ENCODE results near the gene CSNK1D. TPM values are rescaled to one million over a fixed set of nuclear protein-coding genes. Genes with fewer than 3 reads are reported as not detected.

The CSNK1D gene
- total RNA-seq, 2 experiments from 2014 or later, result 277 to 286 TPM

DNA sequence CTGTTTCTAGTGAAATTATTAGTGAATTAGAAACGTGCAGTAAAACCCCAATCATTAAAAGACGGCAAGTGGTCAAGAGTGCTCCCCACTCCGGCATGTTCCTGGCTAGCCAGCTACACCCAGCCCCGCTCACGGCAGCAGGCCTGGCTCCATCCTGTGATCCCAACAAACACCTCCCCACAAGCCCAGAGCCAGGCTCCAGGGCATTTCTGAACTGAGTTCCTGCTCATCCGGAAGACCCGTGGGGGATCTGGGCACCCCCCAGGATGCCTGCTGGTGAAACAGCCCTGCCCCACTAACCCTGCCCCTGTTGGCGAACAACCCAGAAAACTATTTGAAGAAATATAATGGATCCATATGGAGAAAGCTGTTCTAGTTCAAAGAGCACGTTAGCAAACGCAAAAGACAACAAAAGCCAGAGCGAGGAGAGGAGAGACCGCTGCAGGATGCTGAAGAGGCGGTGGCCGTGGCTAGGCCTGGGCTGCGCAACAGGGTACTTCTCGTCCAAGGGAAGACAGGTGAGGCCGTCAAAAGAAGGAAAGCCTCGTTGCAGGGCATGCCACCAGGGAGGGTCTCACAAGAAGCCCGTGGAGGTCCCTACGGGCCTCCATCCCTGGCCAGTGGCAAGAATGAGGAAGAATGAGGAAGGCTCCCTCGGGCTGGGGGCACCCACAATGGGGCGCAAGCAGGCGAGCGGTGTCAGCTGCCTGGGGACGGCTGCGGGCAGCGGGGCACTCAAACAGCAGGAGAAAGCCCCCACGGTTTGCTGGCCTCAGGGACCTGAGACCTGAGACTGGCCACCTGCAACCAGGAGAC, 25.4 kb downstream of the CSNK1D start:
- Mint-ChIP-seq H3K36me3 (ENCODE audit: low read depth) (peaks cover 82% of the 10 kb centered on the region), H3K4me1 (ENCODE audit: low read depth) (peaks cover 16% of the 10 kb centered on the region), H3K27me3 (no peaks in the 10 kb centered on the region), H3K4me3 (no peak overlapping the region), H3K9me3 (no peaks in the 10 kb centered on the region), H3K27ac (peak overlapping the region; percentile 53)
- Histone ChIP-seq H3K27ac (ENCODE audit: low read depth in 1 of 2, low read length in 2 of 2) (no peak overlapping the region), H3K27me3 (ENCODE audit: control insufficient read depth in 1 of 2, insufficient read depth in 2 of 2, low read length in 2 of 2) (no peaks in the 10 kb centered on the region), H3K36me3 (ENCODE audit: insufficient read depth, low read length) (peaks cover 100% of the 10 kb centered on the region), H3K4me1 (ENCODE audit: insufficient read depth, low read length) (peaks cover 33% of the 10 kb centered on the region), H3K9me3 (ENCODE audit: control insufficient read depth in 1 of 2, insufficient read depth in 1 of 2, low read length in 2 of 2) (no peaks in the 10 kb centered on the region), H3K4me3 (ENCODE audit: low read length) (no peak overlapping the region)
- POLR2A ChIA-PET, result no interaction called here
- intact Hi-C loops (cut with DNase I, micrococcal nuclease), result no loop called here
- DNase-seq (no peak), ATAC-seq (ENCODE audit: poor library complexity) (no peak)
- CTCF ChIA-PET, result no interaction called here
- TF ChIP-seq, protein P1, sequence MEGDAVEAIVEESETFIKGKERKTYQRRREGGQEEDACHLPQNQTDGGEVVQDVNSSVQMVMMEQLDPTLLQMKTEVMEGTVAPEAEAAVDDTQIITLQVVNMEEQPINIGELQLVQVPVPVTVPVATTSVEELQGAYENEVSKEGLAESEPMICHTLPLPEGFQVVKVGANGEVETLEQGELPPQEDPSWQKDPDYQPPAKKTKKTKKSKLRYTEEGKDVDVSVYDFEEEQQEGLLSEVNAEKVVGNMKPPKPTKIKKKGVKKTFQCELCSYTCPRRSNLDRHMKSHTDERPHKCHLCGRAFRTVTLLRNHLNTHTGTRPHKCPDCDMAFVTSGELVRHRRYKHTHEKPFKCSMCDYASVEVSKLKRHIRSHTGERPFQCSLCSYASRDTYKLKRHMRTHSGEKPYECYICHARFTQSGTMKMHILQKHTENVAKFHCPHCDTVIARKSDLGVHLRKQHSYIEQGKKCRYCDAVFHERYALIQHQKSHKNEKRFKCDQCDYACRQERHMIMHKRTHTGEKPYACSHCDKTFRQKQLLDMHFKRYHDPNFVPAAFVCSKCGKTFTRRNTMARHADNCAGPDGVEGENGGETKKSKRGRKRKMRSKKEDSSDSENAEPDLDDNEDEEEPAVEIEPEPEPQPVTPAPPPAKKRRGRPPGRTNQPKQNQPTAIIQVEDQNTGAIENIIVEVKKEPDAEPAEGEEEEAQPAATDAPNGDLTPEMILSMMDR (IDR thresholded peaks at IDR 0.05), result no peak

GRCh38 chr17:82247182-82247823, 26.2 kb downstream of the CSNK1D start:
- no peaks in the 10 kb centered on the region for H3K9me3 ChIP-seq (ENCODE audit: control insufficient read depth in 1 of 2, insufficient read depth in 1 of 2, low read length in 2 of 2)
- peaks cover 98% of the 10 kb centered on the region for H3K36me3 ChIP-seq (ENCODE audit: insufficient read depth, low read length)
- Mint-ChIP-seq H3K9me3 (no peaks in the 10 kb centered on the region), H3K27me3 (no peaks in the 10 kb centered on the region), H3K4me1 (ENCODE audit: low read depth) (peaks cover 21% of the 10 kb centered on the region), H3K27ac (peak overlapping the region; percentile 53), H3K4me3 (no peak overlapping the region), H3K36me3 (ENCODE audit: low read depth) (peaks cover 79% of the 10 kb centered on the region)
- no peak overlapping the region for H3K27ac ChIP-seq (ENCODE audit: low read depth in 1 of 2, low read length in 2 of 2)
- POLR2A ChIA-PET, result no interaction called here
- ATAC-seq (ENCODE audit: poor library complexity) (no peak), DNase-seq (no peak)
- TF ChIP-seq, protein P1 (IDR thresholded peaks at IDR 0.05), result no peak
- no peaks in the 10 kb centered on the region for H3K27me3 ChIP-seq (ENCODE audit: control insufficient read depth in 1 of 2, insufficient read depth in 2 of 2, low read length in 2 of 2)
- CTCF ChIA-PET, result no interaction called here
- H3K4me3 ChIP-seq (ENCODE audit: low read length), result no peak overlapping the region
- intact Hi-C loops (cut with DNase I, micrococcal nuclease), result no loop called here
- peaks cover 41% of the 10 kb centered on the region for H3K4me1 ChIP-seq (ENCODE audit: insufficient read depth, low read length)

DNA sequence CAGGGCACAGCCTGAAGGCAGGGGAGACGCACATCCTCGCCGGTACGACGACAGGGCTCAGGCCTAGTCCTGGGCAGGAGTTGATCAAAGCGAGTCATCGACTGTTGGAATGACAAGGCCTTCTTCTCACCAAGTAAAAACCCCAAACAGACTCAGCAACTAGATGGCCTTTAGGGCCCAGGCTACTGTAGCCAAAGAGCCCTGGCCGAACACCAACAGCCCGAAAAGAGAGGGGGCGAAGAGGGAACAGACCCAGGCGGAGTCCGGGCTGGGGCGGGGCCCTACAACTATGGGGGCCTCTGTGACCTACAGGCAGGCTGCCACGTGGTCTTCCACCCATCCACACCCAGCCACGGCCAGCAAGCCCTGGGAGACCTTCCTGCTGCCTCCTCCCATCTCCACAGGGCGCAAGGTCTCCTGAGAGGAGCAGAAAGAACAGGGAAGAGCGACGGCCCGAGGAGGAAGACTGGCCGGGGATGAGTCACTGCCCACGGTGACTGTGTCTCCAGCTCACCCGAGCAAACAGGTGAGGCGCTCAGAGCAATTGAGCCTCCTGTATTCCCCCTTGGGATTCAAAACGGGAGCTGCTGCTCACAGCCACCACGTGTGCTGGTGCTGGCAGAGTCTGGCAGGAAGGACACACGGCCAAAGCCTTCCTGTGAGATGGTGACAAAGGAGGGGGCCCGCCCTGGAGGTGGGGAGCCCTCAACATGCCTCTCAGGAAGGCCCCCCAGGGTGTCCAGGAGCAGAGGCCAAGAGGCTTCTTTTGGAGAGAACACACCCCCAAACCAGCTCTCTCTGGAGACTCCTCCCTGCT, 26.9 kb downstream of the CSNK1D start:
- peaks cover 92% of the 10 kb centered on the region for H3K36me3 ChIP-seq (ENCODE audit: insufficient read depth, low read length)
- no peak overlapping the region for H3K27ac ChIP-seq (ENCODE audit: low read depth in 1 of 2, low read length in 2 of 2)
- ChIA-PET CTCF (no interaction called here), POLR2A (no interaction called here)
- Mint-ChIP-seq H3K4me1 (ENCODE audit: low read depth) (peaks cover 26% of the 10 kb centered on the region), H3K27me3 (no peaks in the 10 kb centered on the region), H3K36me3 (ENCODE audit: low read depth) (peaks cover 79% of the 10 kb centered on the region), H3K9me3 (no peaks in the 10 kb centered on the region), H3K27ac (peak overlapping the region; percentile 53), H3K4me3 (peak overlapping the region; percentile 45)
- H3K9me3 ChIP-seq (ENCODE audit: control insufficient read depth in 1 of 2, insufficient read depth in 1 of 2, low read length in 2 of 2), result no peaks in the 10 kb centered on the region
- intact Hi-C loops (cut with DNase I, micrococcal nuclease), result no loop called here
- DNase-seq (no peak), ATAC-seq (ENCODE audit: poor library complexity) (no peak)
- H3K4me1 ChIP-seq (ENCODE audit: insufficient read depth, low read length), result peaks cover 48% of the 10 kb centered on the region
- H3K27me3 ChIP-seq (ENCODE audit: control insufficient read depth in 1 of 2, insufficient read depth in 2 of 2, low read length in 2 of 2), result no peaks in the 10 kb centered on the region
- TF ChIP-seq, protein P1 (IDR thresholded peaks at IDR 0.05), result no peak
- H3K4me3 ChIP-seq (ENCODE audit: low read length), result no peak overlapping the region
